ENCODE data around the gene CES1.
A peak's percentile ranks its signal among the peaks of the same experiment; 100 is the strongest.
"Not testable (repeated sequence)": the region's sequence is repeated elsewhere in the genome, so short reads cannot be mapped to it uniquely, and the experiment has no call there.

CES1 gene

GRCh38 chr16:55832425-55832772 lies 497 bp downstream of the CES1 start:
- no peak for DNase-seq

- DNase-seq: no peak
These were observed 2.1 kb downstream of the CES1 start for GRCh38 chr16:55830658-55831294.

GRCh38 chr16:55829232-55829631 lies 3.7 kb downstream of the CES1 start:
- DNase-seq: not testable (repeated sequence)

GRCh38 chr16:55828680-55829079 lies 4.2 kb downstream of the CES1 start:
- DNase-seq: no peak

- DNase-seq: no peak
These were observed 7.7 kb downstream of the CES1 start for GRCh38 chr16:55825115-55825728.

- DNase-seq: no peak
These were observed 8.4 kb downstream of the CES1 start for GRCh38 chr16:55824473-55825000.

GRCh38 chr16:55822280-55822810 lies 10.6 kb downstream of the CES1 start:
- DNase-seq: no peak

- no peak for DNase-seq
These were observed 11.7 kb downstream of the CES1 start for GRCh38 chr16:55821210-55821609.

GRCh38 chr16:55820615-55821014 lies 12.3 kb downstream of the CES1 start:
- DNase-seq: no peak

- DNase-seq: no peak
These were observed 15.5 kb downstream of the CES1 start for GRCh38 chr16:55817236-55817912.

- DNase-seq: peak in 15 of 56 donors; percentile 5 to 51 (median 16)
These were observed 16.7 kb downstream of the CES1 start for GRCh38 chr16:55816222-55816621.

- DNase-seq: no peak
These were observed 17.6 kb downstream of the CES1 start for GRCh38 chr16:55815320-55815719.

- not testable (repeated sequence) for DNase-seq
These were observed 18.7 kb downstream of the CES1 start for GRCh38 chr16:55814174-55814573.

GRCh38 chr16:55813730-55814129 lies 19.2 kb downstream of the CES1 start:
- not testable (repeated sequence) for DNase-seq

- DNase-seq: no peak
These were observed 19.9 kb downstream of the CES1 start for GRCh38 chr16:55812951-55813350.

- DNase-seq: no peak
These were observed 21.1 kb downstream of the CES1 start for GRCh38 chr16:55811811-55812210.

- no peak for DNase-seq
These were observed 22.4 kb downstream of the CES1 start for GRCh38 chr16:55810451-55810961.

- DNase-seq: no peak
These were observed 23.0 kb downstream of the CES1 start for GRCh38 chr16:55809851-55810250.

- no peak for DNase-seq
These were observed 23.5 kb downstream of the CES1 start for GRCh38 chr16:55809386-55809785.

- not testable (repeated sequence) for DNase-seq
These were observed 24.6 kb downstream of the CES1 start for GRCh38 chr16:55808286-55808685.

GRCh38 chr16:55805104-55805503 lies 27.8 kb downstream of the CES1 start:
- DNase-seq: not testable (repeated sequence)

GRCh38 chr16:55803681-55804080 lies 29.2 kb downstream of the CES1 start:
- not testable (repeated sequence) for DNase-seq

All from nucleus accumbens (tissue), 56 donors.